ENCODE measurements around the gene KIAA0825.

- no peak for TF ChIP-seq POLR2A (IDR thresholded peaks at IDR 0.05)
- no peak for TF ChIP-seq CTCF (IDR thresholded peaks at IDR 0.05)
Observed at GRCh38 chr5:94575196-94575595, 43.2 kb downstream of the KIAA0825 start.
